OCI-LY1 (cell line): ENCODE results near the gene FAM200A.

Source experiments
- H2AFZ ChIP-seq: fragments of 200-600 bp; sonication (generic), shearing (Covaris generic); 2 replicates; pipeline ENCODE4 v1.6.0; 2014; ENCODE audit warnings: antibody characterized with exemption, mild to moderate bottlenecking, low read length
- H3F3A ChIP-seq: fragments of 200-600 bp; sonication (generic), shearing (Covaris generic); 2 replicates; pipeline ENCODE4 v1.6.0; 2014; ENCODE audit warnings: mild to moderate bottlenecking, antibody characterized with exemption, low read length, moderate library complexity; ENCODE audit not compliant: insufficient read depth
- H3K27ac ChIP-seq: fragments of 200-600 bp; sonication (generic); 2 replicates; pipeline ENCODE4 v1.5.1; 2014; ENCODE audit warnings: low read length, mixed run types, mild to moderate bottlenecking, low read depth; ENCODE audit not compliant: poor library complexity, severe bottlenecking
- H3K27me3 ChIP-seq: fragments of 200-600 bp; sonication (generic); 2 replicates; pipeline ENCODE4 v1.6.0; 2014; ENCODE audit warnings: antibody characterized with exemption, mild to moderate bottlenecking, low read length, moderate library complexity; ENCODE audit not compliant: insufficient read depth
- H3K36me3 ChIP-seq: fragments of 200-600 bp; sonication (generic); 2 replicates; pipeline ENCODE4 v1.6.1; 2014; ENCODE audit warnings: mild to moderate bottlenecking, antibody characterized with exemption, low read length, moderate library complexity, mixed read lengths; ENCODE audit not compliant: insufficient read depth
- H3K4me1 ChIP-seq: fragments of 200-600 bp; sonication (generic); 2 replicates; pipeline ENCODE4 v1.5.1; 2014; ENCODE audit warnings: mild to moderate bottlenecking, low read length, moderate library complexity; ENCODE audit not compliant: insufficient read depth, severe bottlenecking
- H3K4me2 ChIP-seq: fragments of 200-600 bp; sonication (generic), shearing (Covaris generic); 2 replicates; pipeline ENCODE4 v1.6.1; 2014; ENCODE audit warnings: low read length
- H3K4me3 ChIP-seq: fragments of 200-600 bp; sonication (generic); 2 replicates; pipeline ENCODE4 v1.5.1; 2014; ENCODE audit warnings: low read length, low read depth, mild to moderate bottlenecking, mixed read lengths; ENCODE audit not compliant: poor library complexity, severe bottlenecking
- H3K79me2 ChIP-seq: fragments of 200-600 bp; shearing (Covaris generic); 2 replicates; pipeline ENCODE4 v1.6.1; 2016; ENCODE audit warnings: mixed run types, low read length, mixed read lengths; ENCODE audit not compliant: insufficient read depth
- H3K9ac ChIP-seq: fragments of 200-600 bp; sonication (generic), shearing (Covaris generic); 2 replicates; pipeline ENCODE4 v1.6.1; 2014; ENCODE audit warnings: mild to moderate bottlenecking, low read length, mixed read lengths
- H3K9me2 ChIP-seq: fragments of 200-600 bp; sonication (generic), shearing (Covaris generic); 2 replicates; pipeline ENCODE4 v1.6.1; 2014; ENCODE audit warnings: low read depth, mild to moderate bottlenecking, low read length, mixed read lengths
- H3K9me3 ChIP-seq: fragments of 200-600 bp; shearing (Covaris generic); 2 replicates; pipeline ENCODE4 v1.6.1; 2014; ENCODE audit warnings: low read length, mixed read lengths
- H4K20me1 ChIP-seq: fragments of 200-600 bp; sonication (generic), shearing (Covaris generic); 2 replicates; pipeline ENCODE4 v1.6.0; 2016; ENCODE audit warnings: mild to moderate bottlenecking, low read length; ENCODE audit not compliant: insufficient read depth
- CTCF ChIP-seq: fragments of 200-600 bp; sonication (generic), shearing (Covaris generic); IDR thresholded peaks from 2 replicates; pipeline ENCODE4 v1.5.1; 2017; ENCODE audit warnings: mild to moderate bottlenecking, antibody characterized with exemption, low read length, moderate library complexity, mixed read lengths
- EZH2 ChIP-seq: fragments of 200-600 bp; sonication (generic), shearing (Covaris generic); IDR thresholded peaks from 2 replicates; pipeline ENCODE4 v1.8.0; 2017; ENCODE audit warnings: borderline replicate concordance, mixed run types, mild to moderate bottlenecking, antibody characterized with exemption, low read length, moderate library complexity, mixed read lengths

The FAM200A gene

GRCh38 chr7:99562832-99563231 lies 10.9 kb upstream of the FAM200A start:
- H3K9ac ChIP-seq: no peak overlapping the region
- no peaks in the 10 kb centered on the region for H4K20me1 ChIP-seq
- H3K36me3 ChIP-seq: peaks cover 71% of the 10 kb centered on the region
- peaks cover 24% of the 10 kb centered on the region for H3K79me2 ChIP-seq
- no peak overlapping the region for H2AFZ ChIP-seq
- no peaks in the 10 kb centered on the region for H3K9me2 ChIP-seq
- no peak overlapping the region for H3K27ac ChIP-seq
- TF ChIP-seq CTCF (no peak), EZH2 (no peak)
- peaks cover 13% of the 10 kb centered on the region for H3K4me1 ChIP-seq
- no peaks in the 10 kb centered on the region for H3K9me3 ChIP-seq
- no peak overlapping the region for H3K4me3 ChIP-seq
- H3K27me3 ChIP-seq: no peaks in the 10 kb centered on the region
- no peak overlapping the region for H3K4me2 ChIP-seq
- H3F3A ChIP-seq: no peaks in the 10 kb centered on the region

GRCh38 chr7:99562114-99562784 lies 10.3 kb upstream of the FAM200A start:
- Histone ChIP-seq H3K4me3 (no peak overlapping the region), H3K4me2 (no peak overlapping the region), H2AFZ (no peak overlapping the region), H3K36me3 (peaks cover 65% of the 10 kb centered on the region), H3F3A (no peaks in the 10 kb centered on the region), H3K27me3 (no peaks in the 10 kb centered on the region), H3K9me2 (no peaks in the 10 kb centered on the region), H3K4me1 (peaks cover 17% of the 10 kb centered on the region), H3K9me3 (no peaks in the 10 kb centered on the region), H4K20me1 (no peaks in the 10 kb centered on the region), H3K27ac (no peak overlapping the region), H3K9ac (no peak overlapping the region), H3K79me2 (peaks cover 30% of the 10 kb centered on the region)
- TF ChIP-seq CTCF: no peak
- no peak for TF ChIP-seq EZH2

GRCh38 chr7:99561737-99562051 lies 9.8 kb upstream of the FAM200A start:
- no peaks in the 10 kb centered on the region for H3K27me3 ChIP-seq
- peaks cover 35% of the 10 kb centered on the region for H3K79me2 ChIP-seq
- H4K20me1 ChIP-seq: no peaks in the 10 kb centered on the region
- no peaks in the 10 kb centered on the region for H3K9me3 ChIP-seq
- H3K27ac ChIP-seq: no peak overlapping the region
- no peaks in the 10 kb centered on the region for H3K9me2 ChIP-seq
- TF ChIP-seq CTCF: no peak
- TF ChIP-seq EZH2: no peak
- H2AFZ ChIP-seq: no peak overlapping the region
- peaks cover 22% of the 10 kb centered on the region for H3K4me1 ChIP-seq
- H3K4me2 ChIP-seq: no peak overlapping the region
- H3F3A ChIP-seq: no peaks in the 10 kb centered on the region
- H3K36me3 ChIP-seq: peaks cover 70% of the 10 kb centered on the region
- H3K9ac ChIP-seq: no peak overlapping the region
- no peak overlapping the region for H3K4me3 ChIP-seq
